CD14-positive monocyte (primary cell): Measurements from ENCODE around the gene IL21R. TPM values are rescaled to one million over a fixed set of nuclear protein-coding genes. Genes with fewer than 3 reads are reported as not detected.

Source experiments
- DNase-seq, 3 donors: peaks; one replicate each; pipeline ENCODE4 v3.0.0-alpha.2; 2011 to 2022
- H2AFZ ChIP-seq: 2 replicates; pipeline ENCODE4 v1.6.0; 2012; ENCODE audit warnings: mild to moderate bottlenecking, low read depth, low read length, inconsistent platforms; ENCODE audit not compliant: insufficient read depth, poor library complexity, severe bottlenecking
- H3K27ac ChIP-seq, 2 donors: 1 replicate in 1 of 2; 2 replicates in 1 of 2; pipeline ENCODE4 v1.5.1; 2012 to 2013; ENCODE audit warnings: low read length in 2 of 2, control low read depth in 1 of 2, inconsistent platforms in 1 of 2, low read depth in 1 of 2, mild to moderate bottlenecking in 1 of 2
- H3K27me3 ChIP-seq, 2 donors: one replicate each; pipeline versions ENCODE4 v1.6.0 to v1.6.1; 2011 to 2013; ENCODE audit warnings: low read length in 2 of 2; ENCODE audit not compliant: control insufficient read depth in 2 of 2, insufficient read depth in 2 of 2
- H3K36me3 ChIP-seq, 2 donors: replicated peaks in 1 of 2; 1 replicate in 1 of 2; 2 replicates in 1 of 2; pipeline versions ENCODE4 v1.5.1 to v1.6.1; 2012 to 2013; ENCODE audit warnings: low read length in 2 of 2, control low read depth in 1 of 2, inconsistent platforms in 1 of 2, mild to moderate bottlenecking in 1 of 2; ENCODE audit not compliant: insufficient read depth in 2 of 2, control insufficient read depth in 1 of 2
- H3K4me1 ChIP-seq, 2 donors: 1 replicate in 1 of 2; 2 replicates in 1 of 2; pipeline versions ENCODE4 v1.5.1 to v1.6.1; 2012 to 2013; ENCODE audit warnings: low read length in 2 of 2, control low read depth in 1 of 2, inconsistent platforms in 1 of 2, mild to moderate bottlenecking in 1 of 2, moderate library complexity in 1 of 2; ENCODE audit not compliant: insufficient read depth in 2 of 2, control insufficient read depth in 1 of 2
- H3K4me2 ChIP-seq: replicated peaks from 2 replicates; pipeline ENCODE3; 2012; ENCODE audit warnings: low read length, moderate library complexity, mild to moderate bottlenecking; ENCODE audit not compliant: poor library complexity, severe bottlenecking; ENCODE audit errors: extremely low read depth
- H3K4me3 ChIP-seq, 3 experiments: fragments of 200-600 bp in 1 of 3; sonication (generic) in 1 of 3; replicated peaks in 1 of 3; 1 replicate in 2 of 3; 2 replicates in 1 of 3; pipeline ENCODE4 v1.5.1; 2011 to 2013; ENCODE audit warnings: low read length in 3 of 3, mild to moderate bottlenecking in 3 of 3, control low read depth in 2 of 3, low read depth in 2 of 3, inconsistent platforms in 1 of 3, moderate library complexity in 1 of 3
- H3K79me2 ChIP-seq: 2 replicates; pipeline ENCODE4 v1.6.0; 2012; ENCODE audit warnings: mild to moderate bottlenecking, control low read depth, inconsistent platforms, low read length, moderate library complexity; ENCODE audit not compliant: insufficient read depth
- H3K9ac ChIP-seq: 2 replicates; pipeline ENCODE4 v1.6.0; 2017; ENCODE audit warnings: low read length, mild to moderate bottlenecking; ENCODE audit not compliant: insufficient read depth, poor library complexity, severe bottlenecking
- H3K9me3 ChIP-seq, 2 donors: replicated peaks in 1 of 2; 1 replicate in 1 of 2; 2 replicates in 1 of 2; pipeline versions ENCODE4 v1.5.1 to v1.6.1; 2012 to 2013; ENCODE audit warnings: low read length in 2 of 2, control low read depth in 1 of 2; ENCODE audit not compliant: control insufficient read depth in 1 of 2, insufficient read depth in 1 of 2
- H4K20me1 ChIP-seq: 2 replicates; pipeline ENCODE4 v1.6.0; 2012; ENCODE audit warnings: mild to moderate bottlenecking, low read length, control low read depth, moderate library complexity; ENCODE audit not compliant: insufficient read depth
- H3K27ac Mint-ChIP-seq, 7 donors: one replicate each; pipeline ENCODE4 v1.8.0; 2020; ENCODE audit warnings: mild to moderate bottlenecking in 7 of 7, mixed read lengths in 7 of 7, moderate library complexity in 6 of 7, inconsistent platforms in 2 of 7
- H3K27me3 Mint-ChIP-seq, 3 donors: one replicate each; pipeline ENCODE4 v1.8.0; 2021 to 2022; ENCODE audit warnings: low read depth in 3 of 3, mild to moderate bottlenecking in 3 of 3, mixed read lengths in 3 of 3, moderate library complexity in 3 of 3, inconsistent platforms in 1 of 3
- H3K36me3 Mint-ChIP-seq, 2 donors: one replicate each; pipeline ENCODE4 v1.8.0; 2020; ENCODE audit warnings: mixed read lengths in 2 of 2, inconsistent platforms in 1 of 2, mild to moderate bottlenecking in 1 of 2
- H3K4me1 Mint-ChIP-seq: one replicate; pipeline ENCODE4 v1.8.0; 2020; ENCODE audit warnings: mild to moderate bottlenecking, mixed read lengths
- H3K4me3 Mint-ChIP-seq, 2 donors: one replicate each; pipeline ENCODE4 v1.8.0; 2020; ENCODE audit warnings: mild to moderate bottlenecking in 2 of 2, mixed read lengths in 2 of 2, moderate library complexity in 1 of 2
- H3K9me3 Mint-ChIP-seq, 7 donors: one replicate each; pipeline ENCODE4 v1.8.0; 2020 to 2022; ENCODE audit warnings: mixed read lengths in 7 of 7, mild to moderate bottlenecking in 6 of 7, moderate library complexity in 6 of 7, inconsistent platforms in 2 of 7
- WGBS: methylation state at CpG from one replicate; pipeline ENCODE4 v1.1.5; 2013; ENCODE audit warnings: missing lambda C conversion rate; ENCODE audit not compliant: insufficient coverage; 5-methylcytosine and 5-hydroxymethylcytosine counted together
- intact Hi-C, 2 donors: fragments of 100-400 bp; cut with micrococcal nuclease; formaldehyde crosslinking; loops; one replicate each; pipeline versions ENCODE4 v1.15.0 to v1.15.1; 2023
- polyA plus RNA-seq, 3 donors: library from polyadenylated mRNA; depleted of rRNA in 1 of 3; unstranded in 2 of 3; stranded (reverse) in 1 of 3; fragments of 300-500 nt in 2 of 3; fragments of >200 nt in 1 of 3; fragmentation: Illumina TruSeq in 2 of 3; gene quantifications; 1 replicate in 2 of 3; 2 replicates in 1 of 3; pipeline ENCODE4 v1.2.3, GENCODE V29; 2012 to 2021
- TF ChIP-seq, protein P1 (sequence below): fragments of 200-600 bp; IDR thresholded peaks from one replicate; pipeline ENCODE4 v1.8.0; 2022; ENCODE audit warnings: antibody characterized with exemption, mild to moderate bottlenecking

IL21R gene
- polyA plus RNA-seq, 3 donors = 1.0 to 1.7 (median 1.4) TPM

- intact Hi-C loops = loop anchor here (5.0 kb wide), 3 partner anchors 90 to 135 kb away; no protein-coding TSS in a partner anchor
- peaks cover 26% of the 10 kb centered on the region in 2 donors for H3K36me3 ChIP-seq
- peak overlapping the region; percentile 30 for H3K9ac ChIP-seq
- Mint-ChIP-seq H3K9me3 (peaks cover 9 to 17% (median 13%) of the 10 kb centered on the region in 7 donors), H3K27me3 (peaks cover 0 to 5% (median 0%) of the 10 kb centered on the region in 3 donors), H3K4me3 (peak overlapping the region; percentile 66 to 85), H3K36me3 (peaks cover 23 to 29% of the 10 kb centered on the region in 2 donors), H3K4me1 (peaks cover 23% of the 10 kb centered on the region), H3K27ac (peak overlapping the region in 5 of 7 donors; percentile 28 to 80 (median 78))
- peaks cover 12% of the 10 kb centered on the region in 2 donors for H3K9me3 ChIP-seq
- H3K4me1 ChIP-seq = peaks cover 16% of the 10 kb centered on the region in 2 donors
- H3K4me2 ChIP-seq = peak overlapping the region; percentile 72
- peaks cover 31% of the 10 kb centered on the region for H4K20me1 ChIP-seq
- no peaks in the 10 kb centered on the region for H3K27me3 ChIP-seq
- peak overlapping the region in 1 of 3 experiments; percentile 68 for H3K4me3 ChIP-seq
- WGBS = 48% methylated on average over 8 of the region's 14 CpGs
- no peaks in the 10 kb centered on the region for H3K79me2 ChIP-seq
- peak overlapping the region in 1 of 2 donors; percentile 82 for H3K27ac ChIP-seq
- peak overlapping the region; percentile 60 for H2AFZ ChIP-seq
- peak in 1 of 3 donors; percentile 21 for DNase-seq
- TF ChIP-seq, protein P1, sequence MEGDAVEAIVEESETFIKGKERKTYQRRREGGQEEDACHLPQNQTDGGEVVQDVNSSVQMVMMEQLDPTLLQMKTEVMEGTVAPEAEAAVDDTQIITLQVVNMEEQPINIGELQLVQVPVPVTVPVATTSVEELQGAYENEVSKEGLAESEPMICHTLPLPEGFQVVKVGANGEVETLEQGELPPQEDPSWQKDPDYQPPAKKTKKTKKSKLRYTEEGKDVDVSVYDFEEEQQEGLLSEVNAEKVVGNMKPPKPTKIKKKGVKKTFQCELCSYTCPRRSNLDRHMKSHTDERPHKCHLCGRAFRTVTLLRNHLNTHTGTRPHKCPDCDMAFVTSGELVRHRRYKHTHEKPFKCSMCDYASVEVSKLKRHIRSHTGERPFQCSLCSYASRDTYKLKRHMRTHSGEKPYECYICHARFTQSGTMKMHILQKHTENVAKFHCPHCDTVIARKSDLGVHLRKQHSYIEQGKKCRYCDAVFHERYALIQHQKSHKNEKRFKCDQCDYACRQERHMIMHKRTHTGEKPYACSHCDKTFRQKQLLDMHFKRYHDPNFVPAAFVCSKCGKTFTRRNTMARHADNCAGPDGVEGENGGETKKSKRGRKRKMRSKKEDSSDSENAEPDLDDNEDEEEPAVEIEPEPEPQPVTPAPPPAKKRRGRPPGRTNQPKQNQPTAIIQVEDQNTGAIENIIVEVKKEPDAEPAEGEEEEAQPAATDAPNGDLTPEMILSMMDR = no peak
Observed at GRCh38 chr16:27366687-27367460, 35.1 kb upstream of the IL21R start.

GRCh38 chr16:27367461-27368357, 34.3 kb upstream of the IL21R start:
- Histone ChIP-seq H3K4me2 (peak overlapping the region; percentile 72), H3K4me3 (peak overlapping the region; percentile 2 to 68 (median 25)), H2AFZ (peak overlapping the region; percentile 60), H3K4me1 (peaks cover 22 to 24% of the 10 kb centered on the region in 2 donors), H3K36me3 (peaks cover 17 to 18% of the 10 kb centered on the region in 2 donors), H3K9me3 (peaks cover 12% of the 10 kb centered on the region in 2 donors), H3K79me2 (no peaks in the 10 kb centered on the region), H4K20me1 (peaks cover 24% of the 10 kb centered on the region), H3K27ac (peak overlapping the region; percentile 37 to 82), H3K9ac (peak overlapping the region; percentile 30), H3K27me3 (no peaks in the 10 kb centered on the region)
- intact Hi-C loops = loop anchor here (5.0 kb wide), 3 partner anchors 90 to 135 kb away; no protein-coding TSS in a partner anchor
- peaks cover 15 to 21% of the 10 kb centered on the region in 2 donors for H3K36me3 Mint-ChIP-seq
- peaks cover 23% of the 10 kb centered on the region for H3K4me1 Mint-ChIP-seq
- H3K4me3 Mint-ChIP-seq = peak overlapping the region; percentile 66 to 85
- WGBS = 2% methylated on average over 17 of the region's 27 CpGs
- peaks cover 9 to 17% (median 13%) of the 10 kb centered on the region in 7 donors for H3K9me3 Mint-ChIP-seq
- DNase-seq = peak; percentile 72 to 90 (median 73)
- H3K27ac Mint-ChIP-seq = peak overlapping the region; percentile 80 to 90 (median 89)
- TF ChIP-seq, protein P1 = peak; percentile 87
- peaks cover 0 to 5% (median 0%) of the 10 kb centered on the region in 3 donors for H3K27me3 Mint-ChIP-seq
